Measurements from ENCODE around the gene HPN.

Gene HPN

DNA sequence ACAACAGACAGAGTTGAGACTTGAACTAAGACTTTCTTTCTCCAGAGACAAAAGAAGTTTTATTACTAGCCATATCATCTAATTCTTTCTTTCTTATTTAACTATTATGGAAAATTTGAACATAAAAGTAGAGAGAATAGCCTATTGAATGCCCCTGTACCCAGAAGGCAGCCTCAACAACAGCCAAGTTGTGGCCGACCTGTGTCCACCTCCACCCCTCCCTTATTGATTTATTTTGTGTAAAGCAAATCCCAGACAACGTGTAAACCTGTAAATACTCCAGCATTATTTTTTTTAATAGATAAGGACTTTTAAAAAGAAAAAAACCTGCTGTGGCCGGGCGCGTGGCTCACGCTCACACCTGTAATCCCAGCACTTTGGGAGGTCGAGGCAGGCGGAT lies 48.0 kb downstream of the HPN start:
- TF ChIP-seq, protein P1, sequence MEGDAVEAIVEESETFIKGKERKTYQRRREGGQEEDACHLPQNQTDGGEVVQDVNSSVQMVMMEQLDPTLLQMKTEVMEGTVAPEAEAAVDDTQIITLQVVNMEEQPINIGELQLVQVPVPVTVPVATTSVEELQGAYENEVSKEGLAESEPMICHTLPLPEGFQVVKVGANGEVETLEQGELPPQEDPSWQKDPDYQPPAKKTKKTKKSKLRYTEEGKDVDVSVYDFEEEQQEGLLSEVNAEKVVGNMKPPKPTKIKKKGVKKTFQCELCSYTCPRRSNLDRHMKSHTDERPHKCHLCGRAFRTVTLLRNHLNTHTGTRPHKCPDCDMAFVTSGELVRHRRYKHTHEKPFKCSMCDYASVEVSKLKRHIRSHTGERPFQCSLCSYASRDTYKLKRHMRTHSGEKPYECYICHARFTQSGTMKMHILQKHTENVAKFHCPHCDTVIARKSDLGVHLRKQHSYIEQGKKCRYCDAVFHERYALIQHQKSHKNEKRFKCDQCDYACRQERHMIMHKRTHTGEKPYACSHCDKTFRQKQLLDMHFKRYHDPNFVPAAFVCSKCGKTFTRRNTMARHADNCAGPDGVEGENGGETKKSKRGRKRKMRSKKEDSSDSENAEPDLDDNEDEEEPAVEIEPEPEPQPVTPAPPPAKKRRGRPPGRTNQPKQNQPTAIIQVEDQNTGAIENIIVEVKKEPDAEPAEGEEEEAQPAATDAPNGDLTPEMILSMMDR (IDR thresholded peaks at IDR 0.05; ENCODE audit: borderline replicate concordance, insufficient read depth, low read depth, low read length), result no peak
- H3K4me3 ChIP-seq (ENCODE audit: low read depth, low read length), result no peak overlapping the region

DNA sequence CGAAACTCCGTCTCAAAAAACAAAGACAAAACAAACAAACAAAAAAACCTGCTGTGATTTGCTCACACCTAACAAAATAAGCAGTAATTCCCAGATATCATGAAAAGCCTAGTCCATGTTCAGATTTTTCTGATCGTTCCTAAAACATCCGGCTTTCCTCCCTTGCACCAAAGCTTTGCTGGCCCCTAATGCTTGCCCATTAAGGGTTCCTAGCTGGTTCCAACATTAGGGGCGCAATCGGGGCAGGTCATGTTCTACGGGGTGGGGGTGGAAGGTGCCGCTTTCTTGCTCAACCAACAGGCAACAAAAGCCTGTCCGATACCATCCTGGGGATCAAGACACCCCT lies 48.6 kb downstream of the HPN start:
- TF ChIP-seq, protein P1 (IDR thresholded peaks at IDR 0.05; ENCODE audit: borderline replicate concordance, insufficient read depth, low read depth, low read length), result no peak
- no peak overlapping the region for H3K4me3 ChIP-seq (ENCODE audit: low read depth, low read length)

DNA sequence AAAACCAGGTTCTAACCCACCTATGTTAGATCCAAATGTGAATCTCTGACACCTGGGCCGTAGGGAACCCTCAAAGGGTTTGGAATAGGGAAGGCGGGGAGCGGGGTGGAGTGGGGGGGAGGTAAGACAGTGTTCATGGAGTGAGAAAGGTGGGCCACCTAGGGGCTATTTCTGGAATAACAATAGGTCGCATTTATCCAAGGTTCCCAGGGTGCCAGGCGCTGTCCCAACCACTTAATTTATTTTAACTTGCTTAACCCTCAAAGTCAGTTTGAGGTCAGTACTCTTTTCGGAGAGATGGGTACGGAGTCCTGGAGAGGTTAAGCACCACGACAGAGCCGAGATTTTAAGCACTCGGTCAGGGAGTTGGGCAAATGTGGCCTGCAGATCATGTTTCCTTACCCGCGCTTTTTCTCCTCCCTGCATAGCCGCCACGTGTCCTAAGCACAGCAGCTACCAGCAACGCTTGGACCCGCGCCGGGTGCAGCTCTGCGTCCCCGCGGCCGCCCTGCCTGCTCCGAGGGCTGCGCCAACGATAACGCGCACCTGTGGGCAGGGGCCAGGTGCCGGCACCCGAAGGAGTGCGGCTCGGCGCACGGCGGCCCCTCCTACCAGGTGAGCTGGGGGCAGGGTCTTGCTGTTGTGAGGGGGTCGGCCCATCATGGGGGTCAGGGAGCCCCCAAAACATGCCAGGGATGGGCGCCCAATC lies 49.1 kb downstream of the HPN start:
- no peak overlapping the region for H3K4me3 ChIP-seq (ENCODE audit: low read depth, low read length)
- TF ChIP-seq, protein P1 (IDR thresholded peaks at IDR 0.05; ENCODE audit: borderline replicate concordance, insufficient read depth, low read depth, low read length), result peak; percentile 58

DNA sequence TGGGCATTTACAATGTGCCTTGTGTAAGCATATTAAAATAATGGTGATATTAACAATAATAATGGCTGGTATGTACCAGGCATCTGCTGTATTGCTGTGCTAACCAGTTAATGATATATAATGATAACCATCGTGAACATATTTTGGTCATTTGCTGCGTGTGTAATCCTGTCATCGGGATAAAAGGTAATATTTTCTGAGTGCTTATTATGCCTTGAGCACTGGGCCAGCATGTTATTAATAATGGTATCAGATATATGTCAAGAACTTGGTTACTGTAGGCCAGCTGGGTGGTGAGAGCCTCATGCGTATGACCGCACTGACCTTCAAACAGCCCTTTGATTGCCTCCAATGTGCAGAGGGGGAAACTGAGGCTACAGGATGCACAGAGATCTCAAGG lies 51.9 kb downstream of the HPN start:
- H3K4me3 ChIP-seq (ENCODE audit: low read depth, low read length), result no peak overlapping the region
- TF ChIP-seq, protein P1 (IDR thresholded peaks at IDR 0.05; ENCODE audit: borderline replicate concordance, insufficient read depth, low read depth, low read length), result no peak

DNA sequence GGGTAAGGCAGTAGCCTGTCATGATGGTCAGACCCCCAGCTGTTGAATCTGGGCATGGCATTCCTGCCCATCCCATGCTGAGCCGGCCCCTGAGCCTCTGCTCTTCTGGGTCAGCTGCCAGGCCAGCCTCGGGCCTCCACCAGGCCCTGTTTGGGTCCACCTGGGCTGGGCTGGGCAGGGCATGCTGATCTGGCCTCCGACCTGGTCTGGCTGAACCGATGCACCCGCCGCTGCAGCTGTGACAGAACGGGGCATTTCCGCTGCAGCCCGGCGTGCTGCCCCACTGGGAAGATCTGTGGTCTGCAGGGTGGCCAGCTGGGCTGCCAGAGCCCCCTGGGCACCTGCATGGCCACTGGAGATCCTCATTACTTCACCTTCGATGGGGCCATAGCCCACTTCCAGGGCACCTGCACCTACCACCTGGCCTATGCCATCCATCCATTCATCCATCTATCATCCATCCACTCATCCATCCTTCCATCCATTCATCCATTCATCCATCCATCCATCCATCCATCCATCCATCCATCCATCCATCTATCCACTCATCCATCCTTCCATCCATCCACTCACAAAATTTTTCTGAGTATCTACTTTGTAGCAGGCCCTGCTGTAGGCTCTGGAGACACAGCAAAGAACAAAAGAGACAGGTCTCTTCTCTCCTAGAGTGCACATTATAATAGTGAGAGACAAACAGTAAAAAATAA lies 52.6 kb downstream of the HPN start:
- TF ChIP-seq, protein P1 (IDR thresholded peaks at IDR 0.05; ENCODE audit: borderline replicate concordance, insufficient read depth, low read depth, low read length), result no peak
- H3K4me3 ChIP-seq (ENCODE audit: low read depth, low read length), result no peak overlapping the region

DNA sequence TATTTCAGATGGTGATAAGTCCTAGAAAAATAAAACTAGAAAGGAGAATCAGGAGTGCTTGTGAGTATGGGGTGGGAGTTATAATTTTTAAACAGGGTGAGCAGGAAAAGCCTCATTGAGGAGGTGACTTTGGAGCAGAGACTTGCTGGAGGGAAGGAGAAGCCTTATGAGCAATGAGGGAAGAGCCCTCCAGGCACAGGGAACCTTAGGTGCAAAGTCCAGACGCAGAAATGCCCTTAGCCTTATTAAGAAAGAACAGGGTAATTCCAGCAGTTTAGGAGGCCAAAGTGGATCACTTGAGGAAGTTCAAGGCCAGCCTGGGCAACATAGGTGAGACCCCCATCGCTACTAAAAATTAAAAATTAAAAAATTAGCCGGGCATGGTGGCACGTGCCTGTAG lies 53.1 kb downstream of the HPN start:
- TF ChIP-seq, protein P1 (IDR thresholded peaks at IDR 0.05; ENCODE audit: borderline replicate concordance, insufficient read depth, low read depth, low read length), result no peak
- no peak overlapping the region for H3K4me3 ChIP-seq (ENCODE audit: low read depth, low read length)
